Measurements from ENCODE around the gene KIAA1671.

KIAA1671 gene

GRCh38 chr22:25068707-25069106 lies 116.2 kb downstream of the KIAA1671 start:
- DNase-seq (ENCODE audit: low read depth), result no peak

GRCh38 chr22:25069426-25069757 lies 116.9 kb downstream of the KIAA1671 start:
- no peak for DNase-seq (ENCODE audit: low read depth)

- no peak for DNase-seq (ENCODE audit: low read depth)
These were observed 117.4 kb downstream of the KIAA1671 start for GRCh38 chr22:25069758-25070481.

- no peak for DNase-seq (ENCODE audit: low read depth)
These were observed 118.4 kb downstream of the KIAA1671 start for GRCh38 chr22:25070956-25071355.

GRCh38 chr22:25071720-25072119 lies 119.2 kb downstream of the KIAA1671 start:
- no peak for DNase-seq (ENCODE audit: low read depth)

GRCh38 chr22:25072406-25072805 lies 119.9 kb downstream of the KIAA1671 start:
- DNase-seq (ENCODE audit: low read depth), result no peak

GRCh38 chr22:25076336-25076735 lies 123.8 kb downstream of the KIAA1671 start:
- DNase-seq (ENCODE audit: low read depth), result peak; percentile 48

- no peak for DNase-seq (ENCODE audit: low read depth)
These were observed 124.5 kb downstream of the KIAA1671 start for GRCh38 chr22:25077056-25077455.

GRCh38 chr22:25077964-25078363 lies 125.4 kb downstream of the KIAA1671 start:
- DNase-seq (ENCODE audit: low read depth), result no peak

- no peak for DNase-seq (ENCODE audit: low read depth)
These were observed 126.1 kb downstream of the KIAA1671 start for GRCh38 chr22:25078591-25078990.

- DNase-seq (ENCODE audit: low read depth), result no peak
These were observed 128.3 kb downstream of the KIAA1671 start for GRCh38 chr22:25080855-25081254.

GRCh38 chr22:25081409-25081824 lies 128.9 kb downstream of the KIAA1671 start:
- peak; percentile 39 for DNase-seq (ENCODE audit: low read depth)

GRCh38 chr22:25082096-25082495 lies 129.6 kb downstream of the KIAA1671 start:
- DNase-seq (ENCODE audit: low read depth), result no peak

- no peak for DNase-seq (ENCODE audit: low read depth)
These were observed 130.7 kb downstream of the KIAA1671 start for GRCh38 chr22:25083056-25083806.

- DNase-seq (ENCODE audit: low read depth), result no peak
These were observed 131.3 kb downstream of the KIAA1671 start for GRCh38 chr22:25083807-25084200.

GRCh38 chr22:25084405-25085107 lies 132.0 kb downstream of the KIAA1671 start:
- no peak for DNase-seq (ENCODE audit: low read depth)

- DNase-seq (ENCODE audit: low read depth), result no peak
These were observed 132.6 kb downstream of the KIAA1671 start for GRCh38 chr22:25085156-25085555.

GRCh38 chr22:25085930-25086901 lies 133.7 kb downstream of the KIAA1671 start:
- no peak for DNase-seq (ENCODE audit: low read depth)

- no peak for DNase-seq (ENCODE audit: low read depth)
These were observed 134.4 kb downstream of the KIAA1671 start for GRCh38 chr22:25086902-25087282.

- no peak for DNase-seq (ENCODE audit: low read depth)
These were observed 137.8 kb downstream of the KIAA1671 start for GRCh38 chr22:25090225-25090890.

GRCh38 chr22:25091458-25091857 lies 138.9 kb downstream of the KIAA1671 start:
- no peak for DNase-seq (ENCODE audit: low read depth)
